Natural killer cell (primary cell): ENCODE data around the gene SLX4IP. TPM values are rescaled to one million over a fixed set of nuclear protein-coding genes. Genes with fewer than 3 reads are reported as not detected.
A peak's percentile ranks its signal among the peaks of the same experiment; 100 is the strongest.

Source experiments
- ATAC-seq, 3 donors: fragments of 150-1000 bp in 2 of 3; fragments of 200-7000 bp in 1 of 3; cut with Tn5 transposase; 1 replicate in 1 of 3; 2 replicates in 2 of 3; pipeline ENCODE4 v1.10.0; 2021; ENCODE audit warnings: mild to moderate bottlenecking in 2 of 3, moderate library complexity in 2 of 3
- DNase-seq, 2 donors: peaks; one replicate each; pipeline versions ENCODE4 v3.0.0 to v3.0.0-alpha.2; 2013 to 2021; ENCODE audit warnings: mixed read lengths in 1 of 2
- H3K27ac ChIP-seq: one replicate; pipeline ENCODE4 v1.5.1; 2013; ENCODE audit warnings: mild to moderate bottlenecking, low read length
- H3K27me3 ChIP-seq: one replicate; pipeline ENCODE4 v1.6.1; 2013; ENCODE audit warnings: low read length; ENCODE audit not compliant: control insufficient read depth, insufficient read depth
- H3K36me3 ChIP-seq: one replicate; pipeline ENCODE4 v1.6.1; 2013; ENCODE audit warnings: low read length; ENCODE audit not compliant: control insufficient read depth, insufficient read depth
- H3K4me1 ChIP-seq: one replicate; pipeline ENCODE4 v1.6.1; 2013; ENCODE audit warnings: low read length; ENCODE audit not compliant: control insufficient read depth, insufficient read depth
- H3K4me3 ChIP-seq: one replicate; pipeline ENCODE4 v1.5.1; 2013; ENCODE audit warnings: low read length
- H3K9me3 ChIP-seq: one replicate; pipeline ENCODE4 v1.6.1; 2013; ENCODE audit warnings: low read length; ENCODE audit not compliant: control insufficient read depth, insufficient read depth
- H3K27ac Mint-ChIP-seq, 2 donors: one replicate each; pipeline ENCODE4 v1.8.0; 2022; ENCODE audit warnings: mild to moderate bottlenecking in 2 of 2, mixed read lengths in 2 of 2, moderate library complexity in 1 of 2
- H3K27me3 Mint-ChIP-seq, 2 donors: one replicate each; pipeline ENCODE4 v1.8.0; 2022; ENCODE audit warnings: low read depth in 2 of 2, mixed read lengths in 2 of 2
- H3K36me3 Mint-ChIP-seq: one replicate; pipeline ENCODE4 v1.8.0; 2022; ENCODE audit warnings: mixed read lengths
- H3K4me1 Mint-ChIP-seq, 2 donors: one replicate each; pipeline ENCODE4 v1.8.0; 2022; ENCODE audit warnings: mixed read lengths in 2 of 2
- H3K4me3 Mint-ChIP-seq: one replicate; pipeline ENCODE4 v1.8.0; 2022; ENCODE audit warnings: mild to moderate bottlenecking, moderate library complexity, mixed read lengths
- H3K9me3 Mint-ChIP-seq, 2 donors: one replicate each; pipeline ENCODE4 v1.8.0; 2022; ENCODE audit warnings: mixed read lengths in 2 of 2
- CTCF ChIP-seq: fragments of 200-600 bp; IDR thresholded peaks from one replicate; pipeline ENCODE4 v1.8.0; 2022; ENCODE audit warnings: antibody characterized with exemption
- WGBS: methylation state at CpG from one replicate; pipeline ENCODE4 v1.1.7; 2013; ENCODE audit warnings: missing lambda C conversion rate; ENCODE audit not compliant: insufficient coverage; 5-methylcytosine and 5-hydroxymethylcytosine counted together
- intact Hi-C: fragments of 100-400 bp; cut with micrococcal nuclease; formaldehyde crosslinking; loops from one replicate; pipeline ENCODE4 v1.14.2; 2022
- total RNA-seq, 4 donors: library from RNA; stranded (reverse); fragments of 120-200 nt in 1 of 4; gene quantifications; one replicate each; pipeline versions ENCODE4 v1.2.3 to v1.2.4, GENCODE V29; 2013 to 2022

Gene SLX4IP
- total RNA-seq, 3 donors from 2014 or later (not counting 1 experiment from before 2014, with no cell fraction given) = 2.9 to 5.5 (median 5.2) TPM

GRCh38 chr20:10436053-10436699, 1.1 kb downstream of the SLX4IP start:
- DNase-seq (no peak), ATAC-seq (no peak)
- no peaks in the 10 kb centered on the region for H3K27me3 Mint-ChIP-seq
- H3K4me3 Mint-ChIP-seq = peak overlapping the region; percentile 96
- H3K36me3 Mint-ChIP-seq = no peaks in the 10 kb centered on the region
- WGBS = 98% methylated on average over 20 of the region's 20 CpGs
- H3K4me1 Mint-ChIP-seq = peaks cover 34 to 38% of the 10 kb centered on the region in 2 donors
- no peaks in the 10 kb centered on the region for H3K9me3 ChIP-seq
- peaks cover 12% of the 10 kb centered on the region for H3K4me1 ChIP-seq
- TF ChIP-seq CTCF = no peak
- H3K9me3 Mint-ChIP-seq = no peaks in the 10 kb centered on the region
- peak overlapping the region; percentile 93 to 95 for H3K27ac Mint-ChIP-seq
- no peaks in the 10 kb centered on the region for H3K27me3 ChIP-seq
- intact Hi-C loops = loop anchor here (10.0 kb wide), 1 partner anchor 239 kb away; the partner anchor contains the start of gene JAG1
- H3K36me3 ChIP-seq = no peaks in the 10 kb centered on the region
- no peak overlapping the region for H3K27ac ChIP-seq
- no peak overlapping the region for H3K4me3 ChIP-seq

GRCh38 chr20:10438217-10438616, 3.1 kb downstream of the SLX4IP start:
- intact Hi-C loops = loop anchor here (10.0 kb wide), 1 partner anchor 237 kb away; the partner anchor contains the start of gene JAG1
- Histone ChIP-seq H3K27ac (no peak overlapping the region), H3K4me1 (peaks cover 8% of the 10 kb centered on the region), H3K36me3 (no peaks in the 10 kb centered on the region), H3K27me3 (no peaks in the 10 kb centered on the region), H3K4me3 (no peak overlapping the region), H3K9me3 (no peaks in the 10 kb centered on the region)
- no peak for TF ChIP-seq CTCF
- ATAC-seq (no peak), DNase-seq (no peak)
- Mint-ChIP-seq H3K27me3 (no peaks in the 10 kb centered on the region), H3K27ac (no peak overlapping the region), H3K4me1 (peaks cover 20 to 22% of the 10 kb centered on the region in 2 donors), H3K4me3 (no peak overlapping the region), H3K9me3 (no peaks in the 10 kb centered on the region), H3K36me3 (no peaks in the 10 kb centered on the region)
- 95% methylated on average over 2 of the region's 4 CpGs for WGBS

GRCh38 chr20:10443936-10444335, 8.8 kb downstream of the SLX4IP start:
- no peak for TF ChIP-seq CTCF
- Histone ChIP-seq H3K27ac (no peak overlapping the region), H3K4me1 (peaks cover 2% of the 10 kb centered on the region), H3K36me3 (no peaks in the 10 kb centered on the region), H3K9me3 (no peaks in the 10 kb centered on the region), H3K4me3 (no peak overlapping the region), H3K27me3 (no peaks in the 10 kb centered on the region)
- ATAC-seq (no peak), DNase-seq (no peak)
- intact Hi-C loops = loop anchor here (10.0 kb wide), 1 partner anchor 51 kb away; no protein-coding TSS in a partner anchor
- Mint-ChIP-seq H3K9me3 (no peaks in the 10 kb centered on the region), H3K27me3 (no peaks in the 10 kb centered on the region), H3K27ac (peak overlapping the region in 1 of 2 donors; percentile 15), H3K4me1 (peaks cover 20 to 24% of the 10 kb centered on the region in 2 donors), H3K36me3 (no peaks in the 10 kb centered on the region), H3K4me3 (no peak overlapping the region)
- WGBS = 100% methylated on average over 1 of the region's 2 CpGs

GRCh38 chr20:10445758-10446157, 10.7 kb downstream of the SLX4IP start:
- H3K9me3 Mint-ChIP-seq = no peaks in the 10 kb centered on the region
- H3K4me3 ChIP-seq = no peak overlapping the region
- no peaks in the 10 kb centered on the region for H3K36me3 ChIP-seq
- no peaks in the 10 kb centered on the region for H3K36me3 Mint-ChIP-seq
- no peaks in the 10 kb centered on the region for H3K27me3 ChIP-seq
- peaks cover 20 to 24% of the 10 kb centered on the region in 2 donors for H3K4me1 Mint-ChIP-seq
- H3K27me3 Mint-ChIP-seq = no peaks in the 10 kb centered on the region
- no peak overlapping the region for H3K4me3 Mint-ChIP-seq
- H3K9me3 ChIP-seq = no peaks in the 10 kb centered on the region
- no peak overlapping the region for H3K27ac ChIP-seq
- no peak for ATAC-seq
- intact Hi-C loops = loop anchor here (10.0 kb wide), 1 partner anchor 49 kb away; no protein-coding TSS in a partner anchor
- H3K27ac Mint-ChIP-seq = no peak overlapping the region
- no peak for DNase-seq
- 91% methylated on average over 4 of the region's 4 CpGs for WGBS
- no peak for TF ChIP-seq CTCF
- peaks cover 2% of the 10 kb centered on the region for H3K4me1 ChIP-seq
